Measurements from ENCODE around the gene SLC25A44.
"Not testable (repeated sequence)": the region's sequence is repeated elsewhere in the genome, so short reads cannot be mapped to it uniquely, and the experiment has no call there.

DNA sequence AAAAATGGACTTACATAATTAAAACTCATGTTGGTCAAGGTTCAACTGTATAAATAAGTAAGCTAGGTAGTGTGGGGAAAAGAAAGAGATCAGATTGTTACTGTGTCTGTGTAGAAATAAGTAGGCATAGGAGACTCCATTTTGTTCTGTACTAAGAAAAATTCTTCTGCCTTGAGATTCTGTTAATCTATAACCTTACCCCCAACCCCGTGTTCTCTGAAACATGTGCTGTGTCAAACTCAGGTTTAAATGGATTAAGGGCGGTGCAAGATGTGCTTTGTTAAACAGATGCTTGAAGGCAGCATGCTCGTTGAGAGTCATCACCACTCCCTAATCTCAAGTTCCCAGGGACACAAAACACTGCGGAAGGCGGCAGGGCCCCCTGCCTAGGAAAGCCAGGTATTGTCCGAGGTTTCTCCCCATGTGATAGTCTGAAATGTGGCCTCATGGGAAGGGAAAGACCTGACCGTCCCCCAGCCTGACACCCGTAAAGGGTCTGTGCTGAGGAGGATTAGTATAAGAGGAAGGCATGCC lies 12.4 kb upstream of the SLC25A44 start:
- not testable (repeated sequence) for TF ChIP-seq POLR2AphosphoS5 (IDR thresholded peaks at IDR 0.05; ENCODE audit: low read depth, low read length); CTCF (IDR thresholded peaks at IDR 0.05); TCF7L2 (IDR thresholded peaks at IDR 0.05; ENCODE audit: low read depth, low read length)
